Activated CD4-positive, alpha-beta T cell treated with anti-CD3 and anti-CD28 coated beads, Interleukin-10, Interleukin-2, amounts not matched to agents 100 ng/mL and 50 ng/mL, durations not matched to agents 16 hours and 8 hours (primary cell): ENCODE data around the gene EFHD2.
"Not testable (repeated sequence)": the region's sequence is repeated elsewhere in the genome, so short reads cannot be mapped to it uniquely, and the experiment has no call there.

ENCODE experiments used
- DNase-seq: peaks from one replicate; pipeline ENCODE4 v3.0.0-alpha.2; 2020

Gene EFHD2

GRCh38 chr1:15456313-15456954 lies 46.7 kb downstream of the EFHD2 start, which contains the start of gene CELA2A:
Gene CELA2A, plus strand, starts transcription at chr1:15456732. Its CDS starts 22 bp downstream, at chr1:15456754.
- no peak for DNase-seq

- DNase-seq: no peak
Observed at GRCh38 chr1:15457585-15457984, 47.9 kb downstream of the EFHD2 start.

GRCh38 chr1:15458388-15458787 lies 48.7 kb downstream of the EFHD2 start:
- DNase-seq: not testable (repeated sequence)

GRCh38 chr1:15459771-15460707 lies 50.4 kb downstream of the EFHD2 start:
- DNase-seq: no peak

- no peak for DNase-seq
Observed at GRCh38 chr1:15460708-15461095, 51.0 kb downstream of the EFHD2 start.

GRCh38 chr1:15463064-15463800 lies 53.5 kb downstream of the EFHD2 start:
- not testable (repeated sequence) for DNase-seq

- not testable (repeated sequence) for DNase-seq
Observed at GRCh38 chr1:15463926-15464322, 54.2 kb downstream of the EFHD2 start.

GRCh38 chr1:15465674-15466073 lies 56.0 kb downstream of the EFHD2 start:
- no peak for DNase-seq

- not testable (repeated sequence) for DNase-seq
Observed at GRCh38 chr1:15466955-15467625, 57.4 kb downstream of the EFHD2 start.

GRCh38 chr1:15468145-15468544 lies 58.5 kb downstream of the EFHD2 start:
- DNase-seq: no peak

- DNase-seq: no peak
Observed at GRCh38 chr1:15469361-15469760, 59.7 kb downstream of the EFHD2 start.

GRCh38 chr1:15469821-15470448 lies 60.2 kb downstream of the EFHD2 start:
- not testable (repeated sequence) for DNase-seq

GRCh38 chr1:15471067-15471466 lies 61.4 kb downstream of the EFHD2 start:
- not testable (repeated sequence) for DNase-seq

GRCh38 chr1:15471723-15472122 lies 62.0 kb downstream of the EFHD2 start:
- not testable (repeated sequence) for DNase-seq

GRCh38 chr1:15472587-15472986 lies 62.9 kb downstream of the EFHD2 start:
- DNase-seq: no peak

GRCh38 chr1:15475752-15476314 lies 66.1 kb downstream of the EFHD2 start, which contains the start of gene CELA2B:
Gene CELA2B, plus strand, starts transcription at chr1:15476104. Its CDS starts 22 bp downstream, at chr1:15476126.
- no peak for DNase-seq

GRCh38 chr1:15476927-15477326 lies 67.2 kb downstream of the EFHD2 start:
- no peak for DNase-seq

GRCh38 chr1:15477646-15478212 lies 68.0 kb downstream of the EFHD2 start:
- no peak for DNase-seq
